GM18508 (cell line): ENCODE measurements around the gene CLDN19.
"Not testable (repeated sequence)": the region's sequence is repeated elsewhere in the genome, so short reads cannot be mapped to it uniquely, and the experiment has no call there.

Experiments
- ATAC-seq: cut with Tn5 transposase; IDR thresholded peaks from one replicate; pipeline ENCODE4 v1.9.1; 2021; ENCODE audit warnings: moderate number of reproducible peaks; ENCODE audit not compliant: insufficient read depth, unreplicated experiment

Gene CLDN19

GRCh38 chr1:42720868-42721267, 19.2 kb downstream of the CLDN19 start:
- ATAC-seq: no peak

- not testable (repeated sequence) for ATAC-seq
Measured at GRCh38 chr1:42714441-42714840, 25.6 kb downstream of the CLDN19 start.

DNA sequence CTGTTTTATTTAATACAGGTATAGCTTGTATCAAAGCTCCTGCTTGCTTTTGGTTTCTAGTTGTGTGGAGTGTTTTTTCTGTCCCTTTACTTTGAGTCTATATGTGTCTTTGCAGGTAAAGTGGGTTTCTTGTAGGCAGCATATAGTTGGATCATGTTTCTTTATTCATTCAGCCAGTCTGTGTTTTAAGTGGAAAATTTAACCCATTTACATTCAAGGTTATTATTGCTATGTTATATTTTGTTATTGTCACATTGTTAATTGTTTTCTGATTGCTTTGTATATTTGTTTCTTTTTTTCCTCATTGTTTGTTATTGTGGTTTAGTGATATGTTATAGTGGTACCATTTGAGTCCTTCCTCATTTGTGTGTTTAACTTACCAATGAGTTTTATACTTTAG, 26.7 kb downstream of the CLDN19 start:
- ATAC-seq: no peak

DNA sequence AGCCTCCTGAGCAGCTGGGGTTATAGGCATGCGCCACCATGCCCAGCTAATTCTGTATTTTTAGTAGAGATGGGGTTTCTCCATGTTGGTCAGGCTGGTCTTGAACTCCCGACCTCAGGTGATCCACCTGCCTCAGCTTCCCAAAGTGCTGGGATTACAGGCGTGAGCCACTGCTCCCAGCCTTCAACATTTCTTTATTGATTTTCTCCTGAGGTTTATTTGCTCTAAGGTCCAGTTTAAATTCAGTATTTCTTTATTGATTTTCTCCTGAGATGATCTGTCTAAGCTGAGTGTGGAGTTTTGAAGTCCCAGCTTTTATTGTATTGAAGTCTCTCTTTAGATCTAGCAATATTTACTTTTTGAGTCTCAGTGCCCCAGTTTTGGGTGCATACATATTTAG, 27.2 kb downstream of the CLDN19 start:
- not testable (repeated sequence) for ATAC-seq

DNA sequence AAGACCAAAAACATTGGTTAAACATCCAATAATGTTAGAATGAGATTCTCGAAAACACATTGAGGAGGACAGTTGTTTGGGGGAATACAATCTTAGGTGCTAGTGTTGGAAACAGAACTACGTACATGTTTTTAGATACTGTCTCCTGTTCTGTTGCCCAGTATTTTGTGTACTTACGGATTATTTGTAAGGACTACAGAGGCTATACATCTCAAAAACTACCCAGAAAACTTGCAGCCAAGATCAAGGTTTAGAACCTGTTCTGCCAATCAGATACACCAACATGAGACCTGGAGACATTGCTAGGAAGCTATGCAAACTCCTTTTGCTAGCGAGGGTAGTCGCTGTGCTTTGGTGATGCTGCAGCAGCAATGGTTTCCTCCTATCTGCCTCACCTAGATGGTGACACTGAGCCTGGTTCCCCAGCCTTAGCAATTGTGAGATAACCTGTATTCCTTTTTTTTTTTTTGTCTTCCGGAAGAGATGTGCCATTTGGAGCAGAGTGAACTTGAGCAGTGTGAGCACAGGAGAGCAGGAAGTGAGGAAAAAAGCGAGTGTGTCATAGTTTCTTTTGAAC, 36.1 kb downstream of the CLDN19 start:
- no peak for ATAC-seq

- ATAC-seq: no peak
Measured at GRCh38 chr1:42700006-42700405, 40.0 kb downstream of the CLDN19 start.

- ATAC-seq: no peak
Measured at GRCh38 chr1:42698081-42698813, 41.8 kb downstream of the CLDN19 start.

- ATAC-seq: no peak
Measured at GRCh38 chr1:42692911-42693310, 47.1 kb downstream of the CLDN19 start.

- ATAC-seq: no peak
Measured at GRCh38 chr1:42692461-42692860, 47.6 kb downstream of the CLDN19 start.

GRCh38 chr1:42691157-42691498, 48.9 kb downstream of the CLDN19 start:
- ATAC-seq: no peak

GRCh38 chr1:42690477-42691156, 49.4 kb downstream of the CLDN19 start:
- no peak for ATAC-seq

DNA sequence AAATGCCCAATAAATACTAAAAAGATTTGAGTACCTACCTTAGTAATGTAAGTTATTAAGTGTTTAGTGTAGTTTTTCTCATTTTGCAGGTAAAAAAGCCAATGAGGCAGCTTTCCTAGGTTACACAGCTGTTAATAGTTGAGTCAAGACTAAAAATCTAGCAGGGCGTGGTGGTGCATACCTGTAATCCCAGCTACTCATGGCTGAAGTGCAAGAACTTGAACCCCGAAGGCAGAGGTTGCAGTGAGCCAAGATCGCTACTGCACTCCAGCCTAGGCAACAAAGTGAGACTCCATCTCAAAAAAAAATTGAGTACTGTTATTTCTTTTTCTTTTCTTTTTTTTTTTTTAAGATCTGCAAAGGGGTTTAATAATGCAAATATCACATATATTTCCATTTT, 50.1 kb downstream of the CLDN19 start:
- ATAC-seq: no peak

GRCh38 chr1:42686418-42686817, 53.6 kb downstream of the CLDN19 start:
- ATAC-seq: no peak

GRCh38 chr1:42684139-42684538, 55.9 kb downstream of the CLDN19 start:
- no peak for ATAC-seq
